Astrocyte (in vitro differentiated cells and primary cell): ENCODE results near the gene SNX13. TPM values are rescaled to one million over a fixed set of nuclear protein-coding genes. Genes with fewer than 3 reads are reported as not detected.

ENCODE experiments used
- DNase-seq: peaks from one replicate; pipeline ENCODE4 v3.0.0-alpha.2; 2010; ENCODE audit warnings: low read depth
- FAIRE-seq: peaks from 2 replicates; lab custom pipeline; 2011; peaks lifted over from hg19 to GRCh38; lab: Jason Lieb, UNC
- H2AFZ ChIP-seq: 2 replicates; pipeline ENCODE4 v1.6.0; 2012; ENCODE audit warnings: low read depth, low read length, inconsistent platforms
- H3K27ac ChIP-seq: 2 replicates; pipeline ENCODE4 v1.5.1; 2011; ENCODE audit warnings: low read depth, low read length, inconsistent platforms
- H3K27me3 ChIP-seq: 2 replicates; pipeline ENCODE4 v1.6.0; 2011; ENCODE audit warnings: low read length, inconsistent platforms; ENCODE audit not compliant: insufficient read depth
- H3K36me3 ChIP-seq: 2 replicates; pipeline ENCODE4 v1.5.1; 2011; ENCODE audit warnings: low read length, inconsistent platforms; ENCODE audit not compliant: insufficient read depth
- H3K4me1 ChIP-seq: 2 replicates; pipeline ENCODE4 v1.5.1; 2011; ENCODE audit warnings: low read length, inconsistent platforms; ENCODE audit not compliant: insufficient read depth
- H3K4me2 ChIP-seq: 2 replicates; pipeline ENCODE4 v1.6.0; 2012; ENCODE audit warnings: low read length, inconsistent platforms
- H3K4me3 ChIP-seq: 2 replicates; pipeline ENCODE4 v1.5.1; 2011; ENCODE audit warnings: low read depth, mild to moderate bottlenecking, low read length, inconsistent platforms; ENCODE audit not compliant: insufficient read depth
- H3K79me2 ChIP-seq: 2 replicates; pipeline ENCODE4 v1.6.0; 2012; ENCODE audit warnings: mild to moderate bottlenecking, low read length, inconsistent platforms; ENCODE audit not compliant: insufficient read depth
- H3K9ac ChIP-seq: 2 replicates; pipeline ENCODE4 v1.6.0; 2012; ENCODE audit warnings: mild to moderate bottlenecking, low read length, inconsistent platforms
- H3K9me3 ChIP-seq: 2 replicates; pipeline ENCODE4 v1.5.1; 2012; ENCODE audit warnings: low read depth, mild to moderate bottlenecking, low read length, inconsistent platforms; ENCODE audit not compliant: insufficient read depth
- H4K20me1 ChIP-seq: 2 replicates; pipeline ENCODE4 v1.6.0; 2012; ENCODE audit warnings: low read length, inconsistent platforms; ENCODE audit not compliant: insufficient read depth
- H3K27ac Mint-ChIP-seq: one replicate; pipeline ENCODE4 v1.8.0; 2021; ENCODE audit warnings: mild to moderate bottlenecking, mixed read lengths; ENCODE audit not compliant: unreplicated experiment
- H3K27me3 Mint-ChIP-seq: one replicate; pipeline ENCODE4 v1.8.0; 2021; ENCODE audit warnings: low read depth, mixed read lengths; ENCODE audit not compliant: unreplicated experiment
- H3K36me3 Mint-ChIP-seq: one replicate; pipeline ENCODE4 v1.8.0; 2021; ENCODE audit warnings: low read depth, mixed read lengths; ENCODE audit not compliant: unreplicated experiment
- H3K4me1 Mint-ChIP-seq: one replicate; pipeline ENCODE4 v1.8.0; 2021; ENCODE audit warnings: low read depth, mixed read lengths; ENCODE audit not compliant: unreplicated experiment
- H3K4me3 Mint-ChIP-seq: one replicate; pipeline ENCODE4 v1.8.0; 2021; ENCODE audit warnings: mild to moderate bottlenecking, moderate library complexity, mixed read lengths; ENCODE audit not compliant: unreplicated experiment
- H3K9me3 Mint-ChIP-seq: one replicate; pipeline ENCODE4 v1.8.0; 2021; ENCODE audit warnings: mild to moderate bottlenecking, mixed read lengths; ENCODE audit not compliant: unreplicated experiment
- CTCF ChIP-seq: IDR thresholded peaks from 2 replicates; pipeline ENCODE4 v1.5.1; 2011; ENCODE audit warnings: low read depth, mild to moderate bottlenecking, inconsistent platforms, low read length, moderate library complexity; ENCODE audit not compliant: insufficient read depth
- EZH2 ChIP-seq: IDR thresholded peaks from 2 replicates; pipeline ENCODE4 v1.6.1; 2012; ENCODE audit warnings: mild to moderate bottlenecking, low read length, inconsistent platforms; ENCODE audit not compliant: insufficient read depth
- total RNA-seq: library from RNA; stranded (reverse); gene quantifications from 2 replicates; pipeline ENCODE4 v1.2.1, GENCODE V29; 2021

The SNX13 gene
- total RNA-seq, 1 donor from 2014 or later, result 32.9 TPM

- H3K4me2 ChIP-seq, result no peak overlapping the region
- no peaks in the 10 kb centered on the region for H4K20me1 ChIP-seq
- Mint-ChIP-seq H3K36me3 (peaks cover 11% of the 10 kb centered on the region), H3K4me1 (no peaks in the 10 kb centered on the region), H3K4me3 (no peak overlapping the region), H3K9me3 (peaks cover 4% of the 10 kb centered on the region), H3K27ac (no peak overlapping the region), H3K27me3 (no peaks in the 10 kb centered on the region)
- H3K27me3 ChIP-seq, result no peaks in the 10 kb centered on the region
- no peak overlapping the region for H3K27ac ChIP-seq
- no peak for DNase-seq
- no peak for FAIRE-seq
- H3K4me1 ChIP-seq, result no peaks in the 10 kb centered on the region
- TF ChIP-seq CTCF (no peak), EZH2 (no peak)
- H3K79me2 ChIP-seq, result no peaks in the 10 kb centered on the region
- peaks cover 7% of the 10 kb centered on the region for H3K36me3 ChIP-seq
- no peak overlapping the region for H2AFZ ChIP-seq
- no peak overlapping the region for H3K9ac ChIP-seq
- no peaks in the 10 kb centered on the region for H3K9me3 ChIP-seq
- no peak overlapping the region for H3K4me3 ChIP-seq
Observed at GRCh38 chr7:17870406-17870805, 69.9 kb downstream of the SNX13 start.

GRCh38 chr7:17863809-17864143, 76.5 kb downstream of the SNX13 start:
- Histone ChIP-seq H4K20me1 (peaks cover 3% of the 10 kb centered on the region), H3K9me3 (no peaks in the 10 kb centered on the region), H3K27ac (no peak overlapping the region), H3K4me3 (no peak overlapping the region), H3K27me3 (no peaks in the 10 kb centered on the region), H3K9ac (no peak overlapping the region), H3K4me2 (no peak overlapping the region), H3K4me1 (no peaks in the 10 kb centered on the region), H2AFZ (no peak overlapping the region), H3K36me3 (peaks cover 9% of the 10 kb centered on the region), H3K79me2 (no peaks in the 10 kb centered on the region)
- no peak for FAIRE-seq
- Mint-ChIP-seq H3K9me3 (peaks cover 7% of the 10 kb centered on the region), H3K36me3 (peaks cover 23% of the 10 kb centered on the region), H3K27me3 (no peaks in the 10 kb centered on the region), H3K27ac (no peak overlapping the region), H3K4me3 (no peak overlapping the region), H3K4me1 (peaks cover 4% of the 10 kb centered on the region)
- no peak for DNase-seq
- TF ChIP-seq EZH2 (no peak), CTCF (no peak)

- peak overlapping the region; percentile 13 for H3K27ac Mint-ChIP-seq
- H3K9ac ChIP-seq, result no peak overlapping the region
- peaks cover 7% of the 10 kb centered on the region for H3K9me3 Mint-ChIP-seq
- H3K36me3 Mint-ChIP-seq, result peaks cover 23% of the 10 kb centered on the region
- peaks cover 9% of the 10 kb centered on the region for H3K36me3 ChIP-seq
- H3K4me2 ChIP-seq, result no peak overlapping the region
- FAIRE-seq (no peak), DNase-seq (no peak)
- peaks cover 4% of the 10 kb centered on the region for H3K4me1 Mint-ChIP-seq
- no peaks in the 10 kb centered on the region for H3K27me3 Mint-ChIP-seq
- no peaks in the 10 kb centered on the region for H3K27me3 ChIP-seq
- H3K4me3 Mint-ChIP-seq, result no peak overlapping the region
- H3K9me3 ChIP-seq, result no peaks in the 10 kb centered on the region
- H3K4me3 ChIP-seq, result no peak overlapping the region
- H3K4me1 ChIP-seq, result no peaks in the 10 kb centered on the region
- H3K79me2 ChIP-seq, result no peaks in the 10 kb centered on the region
- TF ChIP-seq CTCF (no peak), EZH2 (no peak)
- H4K20me1 ChIP-seq, result peaks cover 3% of the 10 kb centered on the region
- H3K27ac ChIP-seq, result no peak overlapping the region
- no peak overlapping the region for H2AFZ ChIP-seq
Observed at GRCh38 chr7:17863095-17863808, 77.0 kb downstream of the SNX13 start.
